Measurements from ENCODE around the gene TALDO1.

TALDO1 gene

DNA sequence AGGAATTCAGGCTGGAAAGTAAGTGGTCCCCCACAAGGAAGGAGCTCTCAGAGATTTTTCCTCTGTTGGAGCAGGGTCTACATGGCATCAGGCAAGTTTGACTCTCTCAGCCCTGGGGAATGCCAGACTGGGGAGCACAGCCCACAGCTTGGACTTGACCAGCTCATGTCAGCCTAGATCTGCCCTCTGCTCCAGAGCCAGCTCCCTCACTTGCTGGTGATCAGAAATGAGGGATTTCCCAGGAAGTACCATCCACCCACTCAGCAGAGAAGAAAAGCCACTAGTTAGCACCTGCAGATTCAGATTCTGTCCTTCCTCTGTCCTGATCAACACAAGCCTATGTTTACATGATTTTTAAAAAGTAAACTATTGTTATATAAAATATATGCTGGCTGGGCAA lies 13.0 kb downstream of the TALDO1 start:
- no peak overlapping the region for H3K4me3 ChIP-seq (ENCODE audit: low read depth, low read length)
- no peak overlapping the region for H2AFZ ChIP-seq
- no peaks in the 10 kb centered on the region for H3K4me1 ChIP-seq
- H3K27ac ChIP-seq, result no peak overlapping the region
- no peak overlapping the region for H3K4me2 ChIP-seq (ENCODE audit: low read length)
- TF ChIP-seq CTCF (IDR thresholded peaks at IDR 0.05), result no peak
- no peaks in the 10 kb centered on the region for H3K36me3 ChIP-seq (ENCODE audit: control insufficient read depth, insufficient read depth, low read length)
- no peaks in the 10 kb centered on the region for H3K79me2 ChIP-seq
- no peaks in the 10 kb centered on the region for H3K9me3 ChIP-seq (ENCODE audit: control insufficient read depth, low read length)
- H3K27me3 ChIP-seq (ENCODE audit: control insufficient read depth, insufficient read depth, low read length), result no peaks in the 10 kb centered on the region
- H3K9ac ChIP-seq, result no peak overlapping the region

DNA sequence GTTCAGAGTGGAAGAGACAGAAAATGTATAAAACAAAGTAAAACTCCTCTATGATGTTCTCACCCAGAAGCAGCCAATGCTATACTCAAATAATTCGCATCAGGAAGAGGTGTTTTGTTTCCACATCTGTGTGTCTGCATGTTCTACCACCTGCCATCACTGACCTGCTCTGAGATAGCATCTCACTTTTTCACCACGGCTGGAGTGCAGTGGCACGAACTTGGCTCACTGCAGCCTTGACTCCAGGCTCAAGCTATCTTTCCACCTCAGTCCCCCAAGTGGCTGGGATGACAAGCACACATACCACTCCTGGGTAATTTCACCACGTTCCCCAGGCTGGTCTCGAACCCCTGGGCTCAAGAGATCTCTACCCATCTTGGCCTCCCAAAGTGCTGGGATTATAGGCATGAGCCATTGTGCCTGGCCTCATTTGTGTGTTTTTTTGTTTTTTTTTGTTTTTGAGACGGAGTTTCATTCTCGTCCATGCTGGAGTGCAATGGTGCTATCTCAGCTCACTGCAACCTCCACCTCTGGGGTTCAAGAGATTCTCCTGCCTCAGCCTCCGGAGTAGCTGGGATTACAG lies 14.4 kb downstream of the TALDO1 start:
- H3K36me3 ChIP-seq (ENCODE audit: control insufficient read depth, insufficient read depth, low read length), result no peaks in the 10 kb centered on the region
- no peaks in the 10 kb centered on the region for H3K79me2 ChIP-seq
- no peaks in the 10 kb centered on the region for H3K4me1 ChIP-seq
- TF ChIP-seq CTCF (IDR thresholded peaks at IDR 0.05), result no peak
- no peak overlapping the region for H3K4me2 ChIP-seq (ENCODE audit: low read length)
- no peak overlapping the region for H3K27ac ChIP-seq
- no peaks in the 10 kb centered on the region for H3K27me3 ChIP-seq (ENCODE audit: control insufficient read depth, insufficient read depth, low read length)
- H2AFZ ChIP-seq, result no peak overlapping the region
- H3K4me3 ChIP-seq (ENCODE audit: low read depth, low read length), result no peak overlapping the region
- no peak overlapping the region for H3K9ac ChIP-seq
- H3K9me3 ChIP-seq (ENCODE audit: control insufficient read depth, low read length), result no peaks in the 10 kb centered on the region

DNA sequence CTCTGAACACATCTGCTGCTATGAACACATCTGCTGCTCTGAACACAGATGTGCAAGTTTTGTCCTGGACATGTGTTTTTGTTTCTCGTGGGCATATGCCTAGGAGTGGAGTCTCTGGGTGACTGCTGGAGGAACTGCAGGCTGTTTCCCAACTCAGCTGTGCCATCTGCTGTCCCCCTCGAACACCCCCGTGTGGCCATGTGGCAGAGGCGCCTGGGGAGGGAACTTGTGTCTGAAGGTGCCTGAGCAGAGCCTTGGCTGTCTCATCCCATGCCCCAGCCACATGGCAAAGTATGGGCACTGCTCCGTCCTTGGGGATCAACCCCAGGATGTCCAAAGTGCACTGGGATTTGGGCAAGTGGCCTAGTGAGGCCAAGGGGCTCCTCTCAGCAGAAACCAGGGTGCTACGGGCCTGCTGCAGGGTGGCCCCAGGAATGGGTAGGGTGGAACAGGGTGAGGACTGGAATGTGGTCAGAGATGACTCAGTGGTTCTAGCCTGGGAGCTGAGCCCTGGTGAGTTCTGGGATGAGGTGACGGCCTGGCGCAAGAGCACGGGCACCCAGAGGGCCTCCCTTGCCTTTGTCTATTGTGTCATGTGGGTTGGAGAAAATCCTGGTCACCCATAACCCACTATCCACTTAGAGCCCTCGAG lies 15.3 kb downstream of the TALDO1 start:
- no peak overlapping the region for H2AFZ ChIP-seq
- H3K27ac ChIP-seq, result no peak overlapping the region
- H3K4me2 ChIP-seq (ENCODE audit: low read length), result no peak overlapping the region
- no peak for TF ChIP-seq CTCF (IDR thresholded peaks at IDR 0.05)
- H3K4me3 ChIP-seq (ENCODE audit: low read depth, low read length), result no peak overlapping the region
- H3K9ac ChIP-seq, result no peak overlapping the region
- no peaks in the 10 kb centered on the region for H3K4me1 ChIP-seq
- H3K27me3 ChIP-seq (ENCODE audit: control insufficient read depth, insufficient read depth, low read length), result no peaks in the 10 kb centered on the region
- no peaks in the 10 kb centered on the region for H3K9me3 ChIP-seq (ENCODE audit: control insufficient read depth, low read length)
- H3K79me2 ChIP-seq, result no peaks in the 10 kb centered on the region
- no peaks in the 10 kb centered on the region for H3K36me3 ChIP-seq (ENCODE audit: control insufficient read depth, insufficient read depth, low read length)

DNA sequence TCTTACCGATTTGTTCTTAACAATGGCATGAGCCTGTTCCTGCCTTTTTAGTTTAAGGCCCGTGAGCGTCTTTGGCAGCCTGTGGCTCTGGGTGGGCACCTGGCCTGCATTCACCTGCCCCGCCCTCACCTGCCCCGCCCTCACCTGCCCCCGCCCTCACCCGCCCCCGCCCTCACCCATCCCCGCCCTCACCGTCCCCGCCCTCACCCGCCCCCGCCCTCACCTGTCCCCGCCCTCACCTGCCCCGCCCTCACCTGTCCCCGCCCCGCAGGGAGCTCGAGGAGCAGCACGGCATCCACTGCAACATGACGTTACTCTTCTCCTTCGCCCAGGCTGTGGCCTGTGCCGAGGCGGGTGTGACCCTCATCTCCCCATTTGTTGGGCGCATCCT lies 15.8 kb downstream of the TALDO1 start:
- H3K4me3 ChIP-seq (ENCODE audit: low read depth, low read length), result no peak overlapping the region
- no peak overlapping the region for H3K9ac ChIP-seq

More for the DNA sequence above, 15.8 kb downstream of the TALDO1 start:
- Histone ChIP-seq H3K27ac (no peak overlapping the region), H2AFZ (no peak overlapping the region), H3K4me1 (no peaks in the 10 kb centered on the region), H3K9me3 (ENCODE audit: control insufficient read depth, low read length) (no peaks in the 10 kb centered on the region), H3K36me3 (ENCODE audit: control insufficient read depth, insufficient read depth, low read length) (no peaks in the 10 kb centered on the region), H3K4me2 (ENCODE audit: low read length) (no peak overlapping the region), H3K79me2 (no peaks in the 10 kb centered on the region), H3K27me3 (ENCODE audit: control insufficient read depth, insufficient read depth, low read length) (no peaks in the 10 kb centered on the region)
- TF ChIP-seq CTCF (IDR thresholded peaks at IDR 0.05), result no peak
